ENCODE data around the gene MRPL52. TPM values are rescaled to one million over a fixed set of nuclear protein-coding genes. Genes with fewer than 3 reads are reported as not detected.

The MRPL52 gene
- total and polyA plus RNA-seq, 2 of the 13 experiments (the other 11 are each of a cell fraction or from before 2014, with no cell fraction given): 118 to 329 TPM

GRCh38 chr14:22829661-22830442 is at the start of gene MRPL52 (continued):
- peak; percentile 88 for TF ChIP-seq SNAPC4 (CRISPR knock-in tag; IDR thresholded peaks at IDR 0.05)
- TF ChIP-seq NR2F2 (IDR thresholded peaks at IDR 0.05; ENCODE audit: borderline replicate concordance, low read depth): peak; percentile 53; the same call in 1 of the 2 replicates
- no peak for TF ChIP-seq NPAS2 (CRISPR knock-in tag; IDR thresholded peaks at IDR 0.05; ENCODE audit: borderline replicate concordance)
- peak; percentile 21; the same call in 1 of the 2 replicates for TF ChIP-seq HOXD1 (CRISPR knock-in tag; IDR thresholded peaks at IDR 0.05)
- TF ChIP-seq ZNF251 (CRISPR knock-in tag; IDR thresholded peaks at IDR 0.05): peak; percentile 95
- TF ChIP-seq GATA4 (IDR thresholded peaks at IDR 0.05; ENCODE audit: borderline replicate concordance, low read depth): peak; percentile 68; the same call in 1 of the 2 replicates
- TF ChIP-seq POGZ (CRISPR knock-in tag; IDR thresholded peaks at IDR 0.05): peak; percentile 96
- peak; percentile 32; the same call in 1 of the 2 replicates for TF ChIP-seq HIC2 (CRISPR knock-in tag; IDR thresholded peaks at IDR 0.05; ENCODE audit: low read depth)
- TF ChIP-seq ZKSCAN8 (CRISPR knock-in tag; IDR thresholded peaks at IDR 0.05; ENCODE audit: borderline replicate concordance): peak; percentile 81; the same call in 1 of the 2 replicates
- peak; percentile 83 for TF ChIP-seq BRD4 (CRISPR knock-in tag; IDR thresholded peaks at IDR 0.05)
- TF ChIP-seq KLF16 (CRISPR knock-in tag; IDR thresholded peaks at IDR 0.05): peak in 1 of 2 experiments; percentile 93; a peak in 2 of 4 replicates
- TF ChIP-seq HINFP (CRISPR knock-in tag; IDR thresholded peaks at IDR 0.05; ENCODE audit: low read depth): peak; percentile 87
- TF ChIP-seq AFF4 (CRISPR knock-in tag; IDR thresholded peaks at IDR 0.05): 0 out of 2 replicates have a peak, but pooled peaks have one; percentile 16
- no peak for TF ChIP-seq NR2F1 (CRISPR knock-in tag; IDR thresholded peaks at IDR 0.05)

All from HepG2 (cell line).